ENCODE measurements around the gene GLT6D1.

The GLT6D1 gene

DNA sequence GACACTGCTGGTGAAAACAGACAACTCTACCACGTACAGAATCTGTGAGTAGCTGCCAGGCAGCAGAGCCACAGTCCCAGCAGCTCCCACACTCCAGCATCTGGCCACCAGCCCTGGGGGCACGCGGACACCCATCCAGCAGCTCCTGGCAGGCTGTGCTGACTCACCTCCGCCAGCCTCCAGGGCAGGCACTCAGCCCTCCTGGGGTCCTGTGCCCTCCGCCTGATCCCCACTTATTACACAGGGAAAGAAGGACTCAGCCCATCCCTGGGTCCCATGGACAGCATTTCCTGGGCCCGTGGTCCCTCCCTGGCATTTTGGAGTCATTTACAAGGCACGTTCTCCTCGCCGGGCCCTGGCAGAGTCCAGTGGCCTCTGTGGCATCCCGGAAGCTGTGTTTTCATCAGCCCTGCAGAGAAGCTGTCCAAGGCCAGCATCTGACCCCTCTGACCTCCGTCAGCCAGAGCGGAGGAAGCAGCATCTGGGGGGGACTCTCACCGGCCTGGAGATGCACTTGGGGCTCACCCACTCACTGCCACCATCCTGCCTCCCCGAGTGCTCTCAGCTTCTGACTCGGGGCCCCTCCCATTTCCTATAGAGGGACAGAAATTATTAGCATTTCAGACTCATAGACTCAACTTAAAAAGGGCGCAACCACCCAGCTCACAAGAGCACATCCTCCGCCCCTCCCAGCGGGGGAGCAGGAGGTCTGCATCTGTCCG lies 56.2 kb downstream of the GLT6D1 start:
- H3K27me3 ChIP-seq (ENCODE audit: insufficient read depth, poor library complexity, severe bottlenecking) = peaks cover 4% of the 10 kb centered on the region
- H3K36me3 ChIP-seq (ENCODE audit: low read depth) = no peaks in the 10 kb centered on the region
- TF ChIP-seq, protein P1, sequence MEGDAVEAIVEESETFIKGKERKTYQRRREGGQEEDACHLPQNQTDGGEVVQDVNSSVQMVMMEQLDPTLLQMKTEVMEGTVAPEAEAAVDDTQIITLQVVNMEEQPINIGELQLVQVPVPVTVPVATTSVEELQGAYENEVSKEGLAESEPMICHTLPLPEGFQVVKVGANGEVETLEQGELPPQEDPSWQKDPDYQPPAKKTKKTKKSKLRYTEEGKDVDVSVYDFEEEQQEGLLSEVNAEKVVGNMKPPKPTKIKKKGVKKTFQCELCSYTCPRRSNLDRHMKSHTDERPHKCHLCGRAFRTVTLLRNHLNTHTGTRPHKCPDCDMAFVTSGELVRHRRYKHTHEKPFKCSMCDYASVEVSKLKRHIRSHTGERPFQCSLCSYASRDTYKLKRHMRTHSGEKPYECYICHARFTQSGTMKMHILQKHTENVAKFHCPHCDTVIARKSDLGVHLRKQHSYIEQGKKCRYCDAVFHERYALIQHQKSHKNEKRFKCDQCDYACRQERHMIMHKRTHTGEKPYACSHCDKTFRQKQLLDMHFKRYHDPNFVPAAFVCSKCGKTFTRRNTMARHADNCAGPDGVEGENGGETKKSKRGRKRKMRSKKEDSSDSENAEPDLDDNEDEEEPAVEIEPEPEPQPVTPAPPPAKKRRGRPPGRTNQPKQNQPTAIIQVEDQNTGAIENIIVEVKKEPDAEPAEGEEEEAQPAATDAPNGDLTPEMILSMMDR (IDR thresholded peaks at IDR 0.05; ENCODE audit: poor library complexity, severe bottlenecking) = no peak

DNA sequence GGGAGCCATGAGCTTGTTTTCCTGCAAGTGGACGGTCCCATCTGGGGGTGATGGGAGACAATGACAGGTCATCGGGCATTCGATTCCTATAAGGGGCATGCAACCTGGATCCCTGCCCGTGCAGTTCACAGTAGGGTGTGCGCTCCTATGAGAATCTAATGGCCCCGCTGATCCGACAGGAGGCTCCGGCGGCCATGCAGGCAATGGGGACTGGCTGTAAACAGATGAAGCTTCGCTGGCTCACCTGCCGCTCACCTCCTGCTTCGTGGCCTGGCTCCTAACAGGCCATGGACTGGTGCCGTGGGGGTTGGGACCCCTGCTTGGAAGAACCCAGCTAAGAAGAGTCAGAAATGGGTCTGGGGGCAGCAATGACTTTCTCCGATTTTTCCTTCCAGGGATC lies 56.8 kb downstream of the GLT6D1 start:
- DNase-seq (ENCODE audit: low spot score) = no peak
- TF ChIP-seq, protein P1 (IDR thresholded peaks at IDR 0.05; ENCODE audit: poor library complexity, severe bottlenecking) = no peak
- H3K27ac ChIP-seq (ENCODE audit: poor library complexity, severe bottlenecking) = no peak overlapping the region

More for the DNA sequence above, 56.2 kb downstream of the GLT6D1 start:
- H3K27ac ChIP-seq (ENCODE audit: poor library complexity, severe bottlenecking) = no peak overlapping the region
- H3K4me3 ChIP-seq (ENCODE audit: severe bottlenecking) = no peak overlapping the region
- H3K4me1 ChIP-seq (ENCODE audit: insufficient read depth, poor library complexity, severe bottlenecking) = no peaks in the 10 kb centered on the region
- DNase-seq (ENCODE audit: low spot score) (peak; percentile 49), ATAC-seq (ENCODE audit: low read depth) (no peak)
- no peaks in the 10 kb centered on the region for H3K9me3 ChIP-seq (ENCODE audit: severe bottlenecking)

GRCh38 chr9:135581636-135582426 lies 57.5 kb downstream of the GLT6D1 start:
- Histone ChIP-seq H3K9me3 (ENCODE audit: severe bottlenecking) (no peaks in the 10 kb centered on the region), H3K27ac (ENCODE audit: poor library complexity, severe bottlenecking) (no peak overlapping the region), H3K27me3 (ENCODE audit: insufficient read depth, poor library complexity, severe bottlenecking) (peaks cover 4% of the 10 kb centered on the region), H3K36me3 (ENCODE audit: low read depth) (no peaks in the 10 kb centered on the region), H3K4me1 (ENCODE audit: insufficient read depth, poor library complexity, severe bottlenecking) (no peaks in the 10 kb centered on the region), H3K4me3 (ENCODE audit: severe bottlenecking) (no peak overlapping the region)
- DNase-seq (ENCODE audit: low spot score) (no peak), ATAC-seq (ENCODE audit: low read depth) (no peak)
- TF ChIP-seq, protein P1 (IDR thresholded peaks at IDR 0.05; ENCODE audit: poor library complexity, severe bottlenecking) = no peak

More for the DNA sequence above, 56.8 kb downstream of the GLT6D1 start:
- Histone ChIP-seq H3K9me3 (ENCODE audit: severe bottlenecking) (no peaks in the 10 kb centered on the region), H3K4me1 (ENCODE audit: insufficient read depth, poor library complexity, severe bottlenecking) (no peaks in the 10 kb centered on the region), H3K36me3 (ENCODE audit: low read depth) (no peaks in the 10 kb centered on the region), H3K27me3 (ENCODE audit: insufficient read depth, poor library complexity, severe bottlenecking) (peaks cover 4% of the 10 kb centered on the region), H3K4me3 (ENCODE audit: severe bottlenecking) (no peak overlapping the region)
- no peak for ATAC-seq (ENCODE audit: low read depth)

- Histone ChIP-seq H3K27ac (ENCODE audit: poor library complexity, severe bottlenecking) (no peak overlapping the region), H3K36me3 (ENCODE audit: low read depth) (no peaks in the 10 kb centered on the region), H3K27me3 (ENCODE audit: insufficient read depth, poor library complexity, severe bottlenecking) (peaks cover 6% of the 10 kb centered on the region), H3K4me1 (ENCODE audit: insufficient read depth, poor library complexity, severe bottlenecking) (no peaks in the 10 kb centered on the region), H3K9me3 (ENCODE audit: severe bottlenecking) (no peaks in the 10 kb centered on the region), H3K4me3 (ENCODE audit: severe bottlenecking) (no peak overlapping the region)
- ATAC-seq (ENCODE audit: low read depth) (no peak), DNase-seq (ENCODE audit: low spot score) (no peak)
- TF ChIP-seq, protein P1 (IDR thresholded peaks at IDR 0.05; ENCODE audit: poor library complexity, severe bottlenecking) = no peak
These were observed 58.5 kb downstream of the GLT6D1 start for GRCh38 chr9:135580664-135581380.
